C4-2B (cell line): ENCODE results near the gene CUL7.

Source experiments
- H3K27ac ChIP-seq: fragments of 450-650 bp; 2 replicates; pipeline ENCODE4 v1.5.1; 2017
- CTCF ChIP-seq: fragments of 450-650 bp; conservative IDR thresholded peaks from 2 replicates; pipeline ENCODE4 v1.5.1; 2017; ENCODE audit warnings: mild to moderate bottlenecking
- ZFX ChIP-seq: fragments of 450-650 bp; IDR thresholded peaks from 2 replicates; pipeline ENCODE4 v1.6.1; 2017

Gene CUL7

DNA sequence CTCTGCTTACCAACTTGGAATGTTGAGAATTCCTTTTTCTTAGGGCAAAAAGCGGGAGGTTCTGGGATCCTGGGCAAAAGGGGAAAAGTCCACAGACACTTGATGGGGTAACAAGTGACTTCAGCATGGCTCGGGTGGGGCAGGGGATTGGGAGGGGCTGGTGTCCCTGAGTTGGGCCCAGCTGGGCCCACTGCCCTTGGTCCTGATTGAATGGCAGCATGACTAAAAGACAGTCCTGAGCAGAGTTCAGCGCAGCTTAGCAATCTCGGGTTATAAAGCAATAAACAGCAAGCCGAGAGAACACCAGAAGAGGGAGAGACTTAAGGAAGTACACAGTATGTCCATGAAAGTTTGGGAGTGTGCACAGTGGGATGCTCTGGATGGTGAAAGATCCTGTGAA, 63.7 kb downstream of the CUL7 start:
- H3K27ac ChIP-seq: no peak overlapping the region
- TF ChIP-seq CTCF: no peak
- no peak for TF ChIP-seq ZFX

DNA sequence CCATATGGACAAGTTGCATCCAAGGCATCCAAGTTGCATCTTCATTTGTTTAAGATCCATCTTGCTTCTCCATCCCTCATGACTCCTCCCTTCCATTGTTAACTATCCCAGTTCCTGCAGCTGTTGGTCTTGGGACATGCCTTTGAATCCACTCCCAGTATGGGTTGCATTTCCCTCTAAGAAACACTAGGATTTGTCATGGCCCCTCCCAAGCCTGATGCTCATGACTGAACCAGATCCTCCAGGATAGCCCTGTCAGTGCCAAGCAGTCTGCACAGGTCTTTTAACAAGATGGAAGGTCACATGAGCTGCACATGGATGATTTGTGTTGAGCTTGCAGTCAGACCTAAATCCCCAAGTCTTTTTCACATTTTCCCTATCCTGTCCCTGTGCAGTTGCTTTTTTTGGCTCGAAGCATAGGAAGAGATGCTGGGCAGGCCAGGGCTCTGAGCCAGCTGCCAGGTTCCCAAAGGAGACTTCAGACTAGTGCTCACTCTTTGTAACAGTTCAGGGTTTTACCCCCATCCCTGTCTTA, 65.1 kb downstream of the CUL7 start:
- TF ChIP-seq ZFX (no peak), CTCF (no peak)
- H3K27ac ChIP-seq: no peak overlapping the region
